HG03469 (cell line): Measurements from ENCODE around the gene POLN.

Experiments
- ATAC-seq: cut with Tn5 transposase; IDR thresholded peaks from one replicate; pipeline ENCODE4 v1.9.1; 2021; ENCODE audit warnings: mild to moderate bottlenecking, moderate library complexity, moderate number of reproducible peaks; ENCODE audit not compliant: unreplicated experiment

POLN gene

GRCh38 chr4:2264481-2265041 is 22.6 kb upstream of the POLN start:
- ATAC-seq: no peak

GRCh38 chr4:2263926-2264321 is 22.0 kb upstream of the POLN start:
- ATAC-seq: no peak

- ATAC-seq: no peak
Observed at GRCh38 chr4:2262944-2263250, 21.0 kb upstream of the POLN start.

GRCh38 chr4:2262145-2262943 is 20.4 kb upstream of the POLN start:
- ATAC-seq: peak; percentile 79

GRCh38 chr4:2261853-2262144 is 19.9 kb upstream of the POLN start, which contains the start of gene MXD4:
TSS of gene MXD4 (minus strand) at chr4:2262109. CDS start at chr4:2261980, 129 bp downstream.
- peak; percentile 5 for ATAC-seq

- no peak for ATAC-seq
Observed at GRCh38 chr4:2261110-2261852, 19.4 kb upstream of the POLN start.

- no peak for ATAC-seq
Observed at GRCh38 chr4:2260344-2261109, 18.6 kb upstream of the POLN start.

- ATAC-seq: no peak
Observed at GRCh38 chr4:2259541-2260343, 17.8 kb upstream of the POLN start.

- no peak for ATAC-seq
Observed at GRCh38 chr4:2259036-2259540, 17.2 kb upstream of the POLN start.

GRCh38 chr4:2258091-2259035 is 16.4 kb upstream of the POLN start:
- no peak for ATAC-seq

GRCh38 chr4:2257361-2258081 is 15.6 kb upstream of the POLN start:
- ATAC-seq: no peak

GRCh38 chr4:2256781-2257191 is 14.9 kb upstream of the POLN start:
- no peak for ATAC-seq

- no peak for ATAC-seq
Observed at GRCh38 chr4:2256156-2256731, 14.3 kb upstream of the POLN start.

GRCh38 chr4:2255501-2256155 is 13.7 kb upstream of the POLN start:
- no peak for ATAC-seq

- ATAC-seq: no peak
Observed at GRCh38 chr4:2254665-2255500, 13.0 kb upstream of the POLN start.

GRCh38 chr4:2253160-2254084 is 11.5 kb upstream of the POLN start:
- no peak for ATAC-seq
